HL-60/S4 treated with retinoic acid at 250 ng/mL for 4 days and 3 days (cell line): Measurements from ENCODE around the gene PJVK.

ENCODE experiments used
- in situ Hi-C: fragments of 300-500 bp; cut with MboI; formaldehyde crosslinking; loops from 2 replicates; pipeline ENCODE4 v1.7.0; 2022; ENCODE audit warnings: low sequenced_read_pairs

Gene PJVK

DNA sequence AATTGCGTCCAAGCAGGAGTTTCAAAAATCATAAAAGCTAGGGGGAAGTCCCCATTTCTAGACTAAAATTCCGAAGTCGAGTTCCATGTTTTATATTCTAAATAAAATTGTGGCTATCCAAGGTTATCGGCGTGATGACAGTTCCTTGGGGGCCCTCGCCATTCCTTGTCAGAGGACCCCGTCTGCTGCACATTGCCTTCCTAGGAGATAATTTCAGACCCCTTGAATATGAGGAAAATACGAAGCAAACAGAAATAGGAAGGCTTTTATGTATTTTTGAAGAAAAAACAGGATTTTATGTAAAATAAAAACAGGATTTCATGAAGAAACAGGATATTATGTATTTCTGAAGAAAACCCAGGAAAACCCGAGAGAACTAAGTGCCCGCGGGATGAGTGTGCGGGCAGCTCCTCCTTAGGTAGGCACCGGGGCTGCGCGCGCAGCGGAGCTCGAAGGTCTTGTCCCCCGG lies 28.6 kb downstream of the PJVK start:
- in situ Hi-C loops = no loop called here

- in situ Hi-C loops = no loop called here
These were observed 29.3 kb downstream of the PJVK start, which contains the start of gene PLEKHA3 for GRCh38 chr2:178480227-178481181. PLEKHA3 (plus strand) TSS chr2:178480457; CDS start chr2:178480870, 413 bp downstream.

DNA sequence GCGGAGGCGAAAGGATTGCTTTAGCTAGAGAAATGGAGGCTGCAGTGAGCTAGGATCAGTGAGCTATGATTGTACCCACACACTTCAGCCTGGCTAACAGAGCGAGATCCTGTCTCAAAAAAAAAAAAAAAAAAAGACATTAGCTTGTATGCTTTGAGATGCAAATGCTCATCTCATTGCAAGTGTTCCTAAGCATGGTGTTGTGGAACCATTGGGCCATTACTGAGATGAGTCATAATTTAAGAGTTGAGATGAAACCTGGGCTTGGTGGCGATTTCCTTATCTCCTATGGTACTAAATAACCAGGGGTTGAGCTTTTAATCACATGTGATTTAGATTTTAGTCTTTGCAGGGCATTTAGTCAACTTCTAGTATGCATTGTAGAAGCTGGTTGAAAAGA lies 31.3 kb downstream of the PJVK start:
- in situ Hi-C loops = no loop called here

DNA sequence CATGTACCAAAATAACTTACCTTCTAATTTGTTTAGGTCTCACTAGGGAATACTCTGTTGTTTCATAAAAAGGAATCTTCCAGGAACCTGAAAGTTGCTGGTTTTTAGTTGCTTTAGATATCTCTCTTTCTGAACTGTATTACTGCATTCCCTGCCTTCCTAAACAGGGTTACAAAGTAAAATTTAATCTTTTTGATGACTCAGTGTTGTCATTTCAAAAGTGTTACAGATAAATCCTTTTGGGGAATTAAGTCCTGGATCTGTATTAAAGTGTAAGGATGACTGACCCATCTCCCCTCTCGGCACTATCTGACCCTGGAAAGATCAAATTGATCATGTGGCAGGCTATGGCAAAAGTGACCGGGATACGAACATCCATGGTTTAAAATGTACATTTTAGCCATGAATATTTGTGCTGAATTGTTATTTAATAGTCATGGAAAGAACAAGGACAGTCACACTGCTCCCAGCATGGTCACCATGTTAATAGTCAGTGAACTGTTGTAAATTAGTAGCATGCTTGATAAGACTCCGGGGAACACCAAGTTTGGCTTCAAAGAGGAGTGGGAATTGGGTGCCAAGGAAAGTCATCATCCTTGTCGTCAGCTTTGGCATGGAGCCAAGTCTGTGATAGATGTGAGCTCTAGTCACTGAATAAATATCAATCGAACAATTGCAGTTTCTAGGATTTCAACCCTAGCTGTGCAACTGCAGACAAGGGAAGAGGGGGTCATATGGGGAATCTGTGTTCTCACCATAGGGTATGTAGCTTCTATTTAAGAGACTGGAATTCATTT lies 33.3 kb downstream of the PJVK start:
- in situ Hi-C loops = no loop called here

GRCh38 chr2:178485356-178485755 lies 34.2 kb downstream of the PJVK start:
- in situ Hi-C loops = no loop called here

DNA sequence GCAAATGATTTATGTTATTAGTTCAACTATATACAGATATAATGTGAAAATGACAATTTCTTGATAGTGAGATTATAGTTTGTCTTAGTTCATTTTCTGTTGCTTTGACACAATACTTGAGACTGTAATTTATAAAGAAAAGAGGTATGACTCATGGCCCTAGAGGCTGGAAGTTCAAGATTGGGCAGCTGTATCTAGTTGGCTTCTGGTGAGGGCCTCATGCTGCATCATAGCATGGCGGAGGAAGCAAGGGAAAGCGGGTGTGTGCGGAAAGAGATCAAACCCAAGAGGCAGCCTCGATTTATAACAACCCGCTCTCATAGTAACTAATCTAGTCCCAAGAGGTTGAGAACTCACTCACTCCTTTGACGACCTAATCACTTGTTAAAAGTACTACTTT lies 40.4 kb downstream of the PJVK start:
- in situ Hi-C loops = no loop called here

- in situ Hi-C loops = no loop called here
These were observed 44.9 kb downstream of the PJVK start for GRCh38 chr2:178496049-178496448.

DNA sequence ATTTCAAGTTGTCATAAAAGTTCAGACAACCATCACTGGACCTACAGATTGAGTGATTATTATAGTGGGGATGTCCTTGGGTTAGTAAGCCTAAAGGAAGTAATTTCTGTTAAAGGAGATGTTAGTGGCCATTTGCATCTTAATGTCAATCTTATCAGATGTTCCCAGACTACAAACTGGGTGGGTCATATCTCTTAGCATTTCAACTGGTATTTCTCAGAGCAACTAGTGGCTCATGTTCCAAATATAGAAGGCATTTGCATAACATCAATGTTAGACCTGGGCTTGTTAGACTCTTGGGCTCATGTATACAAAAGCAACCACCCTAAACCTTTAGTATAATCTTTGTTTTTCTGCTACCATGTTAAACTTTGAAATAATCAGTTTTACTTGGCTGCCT lies 47.0 kb downstream of the PJVK start:
- in situ Hi-C loops = no loop called here

GRCh38 chr2:178499640-178500039 lies 48.5 kb downstream of the PJVK start:
- in situ Hi-C loops = no loop called here

DNA sequence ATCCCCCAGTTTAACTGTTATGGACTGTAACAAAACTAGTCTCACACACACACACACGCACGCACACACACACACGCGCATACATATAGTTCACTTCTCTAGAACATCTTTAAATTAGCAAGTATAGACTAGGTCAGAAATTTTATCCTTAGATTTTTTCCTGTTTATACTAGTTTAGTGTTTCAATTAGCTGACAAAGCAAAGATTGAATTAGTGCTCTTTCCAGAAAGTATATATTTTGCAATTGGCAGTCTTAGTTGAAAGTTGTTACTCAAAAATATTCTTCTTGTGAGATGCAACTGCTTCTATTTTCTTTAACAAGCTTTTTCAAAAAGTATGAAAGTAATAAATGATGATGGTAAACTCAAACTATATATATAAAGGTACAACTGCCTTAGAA lies 51.6 kb downstream of the PJVK start:
- in situ Hi-C loops = no loop called here

GRCh38 chr2:178506101-178506500 lies 54.9 kb downstream of the PJVK start:
- in situ Hi-C loops = no loop called here

DNA sequence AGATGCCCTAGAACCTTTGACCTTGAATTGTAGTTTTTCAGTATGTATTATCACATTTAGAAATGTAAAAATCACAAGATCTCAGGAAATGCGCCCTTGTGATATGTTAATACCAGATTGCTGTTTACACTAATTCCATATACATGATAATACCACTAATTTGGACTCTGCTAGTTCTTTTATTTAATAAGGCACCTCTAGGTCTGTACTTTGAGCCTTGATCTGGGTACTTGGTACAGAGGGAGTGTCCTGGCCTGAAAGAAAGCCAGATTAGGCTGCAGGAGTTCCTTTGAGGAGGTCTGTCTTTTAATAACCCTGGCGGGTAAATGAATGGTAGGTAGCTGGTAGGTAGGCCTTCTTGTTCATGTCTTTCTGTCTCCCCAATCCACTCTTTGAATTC lies 55.3 kb downstream of the PJVK start:
- in situ Hi-C loops = no loop called here

DNA sequence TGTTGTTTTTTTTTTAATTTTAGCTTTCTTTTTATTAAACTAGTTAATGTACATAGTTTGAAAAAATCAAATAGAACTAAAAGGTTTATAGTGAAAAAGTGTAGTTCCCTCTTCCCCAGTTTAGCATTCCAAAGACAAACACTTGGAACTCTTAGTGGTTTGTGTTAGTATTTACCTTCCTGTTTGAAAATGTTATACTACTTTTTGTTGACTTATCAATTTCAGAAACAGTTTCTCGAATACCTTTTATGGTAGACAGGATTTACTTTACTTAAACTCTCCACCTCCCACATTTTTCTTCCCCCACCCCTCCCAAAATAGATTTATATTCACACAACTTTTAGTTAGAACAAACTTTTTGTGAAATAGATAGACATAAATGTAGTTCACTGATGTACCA lies 55.8 kb downstream of the PJVK start:
- in situ Hi-C loops = no loop called here

GRCh38 chr2:178508646-178509045 lies 57.5 kb downstream of the PJVK start:
- in situ Hi-C loops = no loop called here

DNA sequence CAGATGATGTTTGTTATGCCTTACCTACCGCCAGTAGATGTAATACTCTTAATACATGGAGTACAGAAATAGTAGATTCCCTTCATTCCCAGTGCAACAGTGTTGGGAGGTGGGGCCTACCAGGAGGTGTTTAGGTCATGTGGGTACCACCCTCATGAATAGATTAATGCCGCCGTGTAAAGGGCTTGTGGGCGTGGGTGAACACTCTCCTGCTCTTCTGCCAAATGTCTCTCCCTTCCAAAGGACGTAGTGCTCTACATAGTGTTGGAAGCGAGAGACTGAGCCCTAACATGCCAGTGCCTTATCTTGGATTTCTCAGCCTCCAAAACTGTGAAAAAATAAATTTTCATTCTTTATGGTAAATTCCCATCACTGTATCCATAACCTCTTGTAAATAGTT lies 59.2 kb downstream of the PJVK start:
- in situ Hi-C loops = no loop called here
